HG02884 (cell line): Measurements from ENCODE around the gene GP5.

Experiments used
- ATAC-seq: cut with Tn5 transposase; IDR thresholded peaks from one replicate; pipeline ENCODE4 v1.9.1; 2021; ENCODE audit warnings: mild to moderate bottlenecking, moderate library complexity; ENCODE audit not compliant: unreplicated experiment

The GP5 gene

DNA sequence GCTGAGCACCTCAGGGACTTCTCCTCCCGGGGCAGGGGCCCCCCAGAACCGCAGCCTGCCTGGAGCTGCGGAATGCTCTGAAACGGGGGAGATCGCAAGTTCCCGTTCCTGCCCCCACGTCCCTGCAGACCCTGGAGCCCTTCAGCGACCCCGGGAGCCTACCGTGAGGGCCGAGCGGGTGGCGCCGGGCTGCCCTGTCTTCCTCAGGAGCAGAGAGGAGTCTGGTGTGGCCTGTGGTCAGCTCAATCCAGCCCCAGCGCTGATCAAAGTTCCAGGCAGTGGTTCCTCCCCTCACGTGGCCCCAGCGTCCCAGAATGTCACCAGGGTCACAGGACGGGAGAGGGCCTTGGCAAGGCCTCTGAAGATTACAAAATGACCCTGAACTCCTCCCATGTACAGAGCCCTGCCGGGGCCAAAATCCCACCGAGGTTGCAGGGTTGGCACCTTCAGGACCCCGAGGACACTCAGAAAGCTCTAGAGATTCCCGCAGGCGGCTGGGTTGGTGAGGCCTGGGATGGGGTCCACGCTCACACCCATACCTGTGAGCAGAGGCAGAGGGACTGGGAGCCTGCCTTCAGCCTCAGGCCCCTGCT lies 47.9 kb downstream of the GP5 start, which contains the start of gene CPN2:
Gene CPN2, minus strand, starts transcription at position 249 of the 593 bp plus-strand sequence. CDS start 8,626 bp downstream, outside the sequence.
- ATAC-seq, result no peak

DNA sequence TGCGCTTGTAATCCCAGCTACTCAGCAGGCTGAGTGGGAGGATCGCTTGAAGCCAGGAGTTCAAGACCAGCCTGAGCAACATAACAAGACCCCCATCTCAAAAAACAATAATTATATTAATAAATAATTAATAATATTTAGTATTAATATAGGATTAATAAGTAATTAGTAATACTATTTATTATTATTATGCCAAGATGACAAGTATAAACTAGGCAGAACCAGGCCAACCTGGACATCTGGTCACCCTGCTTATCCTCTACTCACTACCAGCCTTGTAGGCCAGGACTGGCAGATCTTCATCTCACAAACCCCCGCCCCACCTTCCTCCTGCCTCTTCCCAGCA lies 48.4 kb downstream of the GP5 start:
- ATAC-seq, result no peak

DNA sequence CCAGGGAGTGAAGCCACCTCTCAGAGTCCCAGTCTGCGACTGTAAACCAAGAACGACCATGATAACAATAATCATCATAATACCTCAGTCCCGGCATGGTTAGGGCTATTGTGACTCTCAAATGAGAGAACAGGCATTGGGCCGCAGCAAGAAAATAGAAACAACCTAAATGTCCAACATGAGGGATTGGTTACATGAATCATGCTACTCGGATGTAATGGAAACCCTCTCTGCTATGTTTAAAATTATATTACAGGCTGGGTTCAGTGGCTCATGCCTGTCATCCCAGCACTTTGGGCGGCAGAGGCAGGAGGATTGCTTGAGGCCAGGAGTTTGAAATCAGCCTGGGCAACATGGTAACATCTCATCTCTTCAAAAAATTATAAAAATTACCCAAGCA lies 50.7 kb downstream of the GP5 start:
- ATAC-seq, result no peak

DNA sequence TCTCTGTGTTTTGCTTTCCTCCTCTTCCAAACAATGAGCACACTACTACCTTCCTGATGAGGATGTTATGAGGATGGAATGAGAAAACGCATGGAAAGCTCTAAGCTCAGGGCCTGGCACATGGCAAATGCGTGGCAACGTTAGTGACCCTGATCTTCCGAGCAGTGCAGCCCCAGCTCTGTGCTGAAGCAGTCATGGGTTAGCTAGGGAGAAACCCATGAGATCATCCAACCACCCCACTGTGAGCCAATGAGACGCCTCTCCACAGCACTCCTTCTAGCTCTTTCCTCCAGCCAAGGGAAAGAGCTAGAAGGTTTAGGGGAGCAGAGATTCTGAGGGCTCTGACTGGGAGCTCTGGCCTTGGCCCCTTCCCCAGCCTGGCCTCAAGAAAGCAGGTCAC lies 52.4 kb downstream of the GP5 start:
- no peak for ATAC-seq

DNA sequence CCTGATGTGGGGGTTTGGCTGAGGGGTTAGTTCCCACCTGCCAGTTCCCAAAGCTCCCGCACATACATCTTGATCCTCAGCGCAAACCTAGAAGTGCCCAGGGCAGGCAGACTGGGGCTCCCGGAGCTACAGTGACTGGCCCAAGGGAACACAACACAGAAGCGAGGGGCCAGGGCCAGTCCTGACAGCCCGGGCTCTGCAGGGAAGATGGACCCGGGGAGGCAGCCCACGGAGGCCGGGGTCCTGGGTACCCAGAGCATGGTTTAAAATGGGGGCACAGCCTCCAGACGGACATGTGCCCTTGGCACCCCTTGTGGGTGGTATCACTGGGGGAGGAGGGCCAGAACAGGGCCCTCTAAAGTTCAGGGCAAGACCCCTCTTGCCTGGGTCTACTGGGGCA lies 53.0 kb downstream of the GP5 start:
- no peak for ATAC-seq
